GM12878 (cell line): ENCODE results near the gene RBMS1.

Experiments
- CTCF ChIP-seq, 3 experiments: IDR thresholded peaks in 2 of 3; conservative IDR thresholded peaks in 1 of 3; 2 replicates each; pipeline ENCODE4 v1.5.1; 2011; ENCODE audit warnings: low read depth in 3 of 3, low read length in 3 of 3, mild to moderate bottlenecking in 3 of 3, control low read depth in 2 of 3, moderate library complexity in 2 of 3, inconsistent platforms in 1 of 3, mixed read lengths in 1 of 3; ENCODE audit not compliant: control insufficient read depth in 2 of 3, insufficient read depth in 1 of 3; ENCODE audit errors: extremely low read depth in 1 of 3
- JUND ChIP-seq: IDR thresholded peaks from 2 replicates; pipeline ENCODE4 v1.6.1; 2012; ENCODE audit warnings: low read depth, mild to moderate bottlenecking, low read length, improper control_type of control experiment, moderate library complexity
- POLR2A ChIP-seq: IDR thresholded peaks from 2 replicates; pipeline ENCODE4 v1.6.1; 2011; ENCODE audit warnings: low read depth, mild to moderate bottlenecking, low read length

- no peak for TF ChIP-seq CTCF (IDR thresholded peaks at IDR 0.05 in 2 of 3, conservative IDR thresholded peaks at IDR 0.05 in 1 of 3; ENCODE audit: control insufficient read depth in 2 of 3, extremely low read depth in 1 of 3, insufficient read depth in 1 of 3, low read depth in 3 of 3, low read length in 3 of 3)
- TF ChIP-seq JUND = no peak
- TF ChIP-seq POLR2A = no peak
Observed at GRCh38 chr2:160269365-160269764, 224.2 kb downstream of the RBMS1 start.
